ENCODE results near the gene TRAPPC4. TPM values are rescaled to one million over a fixed set of nuclear protein-coding genes. Genes with fewer than 3 reads are reported as not detected.

Gene TRAPPC4
- total and polyA plus RNA-seq, 4 experiments from 2014 or later = 89.2 to 116 (median 94.7) TPM

GRCh38 chr11:119041821-119042514 lies 23.4 kb downstream of the TRAPPC4 start:
- H3K27ac Mint-ChIP-seq = no peak overlapping the region

GRCh38 chr11:119042927-119043326 lies 24.4 kb downstream of the TRAPPC4 start:
- H3K27ac ChIP-seq (ENCODE audit: low read depth, low read length) = no peak overlapping the region
- peaks cover 0 to 2% of the 10 kb centered on the region in 2 donors for H3K27me3 Mint-ChIP-seq
- H3K36me3 ChIP-seq (ENCODE audit: insufficient read depth, low read length) = peaks cover 24% of the 10 kb centered on the region
- no peak for DNase-seq
- no peak overlapping the region for H3K27ac Mint-ChIP-seq
- no peak overlapping the region for H3K4me3 ChIP-seq (ENCODE audit: low read length in 2 of 2)
- peaks cover 0 to 3% (median 0%) of the 10 kb centered on the region in 8 donors for H3K9me3 Mint-ChIP-seq
- peaks cover 5 to 31% of the 10 kb centered on the region in 2 donors for H3K36me3 Mint-ChIP-seq
- peaks cover 0 to 2% (median under 1%) of the 10 kb centered on the region in 4 donors for H3K4me1 Mint-ChIP-seq
- H3K27me3 ChIP-seq (ENCODE audit: insufficient read depth, low read length) = no peaks in the 10 kb centered on the region
- no peaks in the 10 kb centered on the region for H3K9me3 ChIP-seq (ENCODE audit: control insufficient read depth in 1 of 2, low read length in 2 of 2)
- POLR2A ChIA-PET (ENCODE audit: partially characterized antibody) = interaction anchor here (3.0 kb wide), 1 partner anchor 14 kb away, joined by 9 read pairs; the partner anchor contains the start of gene HYOU1
- H3K4me3 Mint-ChIP-seq = no peak overlapping the region
- intact Hi-C loops (cut with micrococcal nuclease) = no loop called here
- H3K4me1 ChIP-seq (ENCODE audit: insufficient read depth, low read length) = no peaks in the 10 kb centered on the region
- CTCF ChIA-PET (ENCODE audit: partially characterized antibody) = interaction anchor here (1.6 kb wide), 1 partner anchor 42 kb away, joined by 5 read pairs; the partner anchor contains the start of gene HMBS

More at GRCh38 chr11:119041821-119042514, 23.4 kb downstream of the TRAPPC4 start:
- H3K36me3 ChIP-seq (ENCODE audit: insufficient read depth, low read length) = peaks cover 15% of the 10 kb centered on the region
- Mint-ChIP-seq H3K27me3 (peaks cover 0 to 2% of the 10 kb centered on the region in 2 donors), H3K9me3 (peaks cover 0 to 3% (median 0%) of the 10 kb centered on the region in 8 donors), H3K4me1 (peaks cover 0 to 2% (median under 1%) of the 10 kb centered on the region in 4 donors), H3K36me3 (peaks cover 0 to 23% of the 10 kb centered on the region in 2 donors), H3K4me3 (no peak overlapping the region)
- no peaks in the 10 kb centered on the region for H3K4me1 ChIP-seq (ENCODE audit: insufficient read depth, low read length)
- DNase-seq = no peak
- no peak overlapping the region for H3K4me3 ChIP-seq (ENCODE audit: low read length in 2 of 2)
- no peaks in the 10 kb centered on the region for H3K9me3 ChIP-seq (ENCODE audit: control insufficient read depth in 1 of 2, low read length in 2 of 2)
- intact Hi-C loops (cut with micrococcal nuclease) = no loop called here
- CTCF ChIA-PET (ENCODE audit: partially characterized antibody) = interaction anchor here (0.5 to 2.7 kb wide), 2 partner anchors 11 to 370 kb away, joined by 3 to 7 read pairs; partner anchors contain the start of gene SLC37A4
- POLR2A ChIA-PET (ENCODE audit: partially characterized antibody) = interaction anchor here (1.2 to 3.0 kb wide), 2 partner anchors 15 to 53 kb away, joined by 4 to 9 read pairs; partner anchors contain the start of gene HYOU1
- H3K27ac ChIP-seq (ENCODE audit: low read depth, low read length) = no peak overlapping the region
- H3K27me3 ChIP-seq (ENCODE audit: insufficient read depth, low read length) = no peaks in the 10 kb centered on the region

GRCh38 chr11:119044708-119045107 lies 26.1 kb downstream of the TRAPPC4 start:
- no peak for DNase-seq
- Histone ChIP-seq H3K27ac (ENCODE audit: low read depth, low read length) (no peak overlapping the region), H3K4me1 (ENCODE audit: insufficient read depth, low read length) (no peaks in the 10 kb centered on the region), H3K4me3 (ENCODE audit: low read length in 2 of 2) (no peak overlapping the region), H3K9me3 (ENCODE audit: control insufficient read depth in 1 of 2, low read length in 2 of 2) (no peaks in the 10 kb centered on the region), H3K27me3 (ENCODE audit: insufficient read depth, low read length) (no peaks in the 10 kb centered on the region), H3K36me3 (ENCODE audit: insufficient read depth, low read length) (peaks cover 42% of the 10 kb centered on the region)
- Mint-ChIP-seq H3K36me3 (peaks cover 20 to 45% of the 10 kb centered on the region in 2 donors), H3K4me3 (no peak overlapping the region), H3K27ac (peak overlapping the region in 2 of 7 donors; percentile 36 to 86), H3K9me3 (peaks cover 0 to 3% (median 0%) of the 10 kb centered on the region in 8 donors), H3K4me1 (peaks cover 0 to 5% (median 2%) of the 10 kb centered on the region in 4 donors), H3K27me3 (peaks cover 0 to 2% of the 10 kb centered on the region in 2 donors)
- POLR2A ChIA-PET (ENCODE audit: partially characterized antibody) = interaction anchor here (0.7 to 3.0 kb wide), 2 partner anchors 12 to 23 kb away, joined by 3 to 9 read pairs; partner anchors contain the start of genes HYOU1 and VPS11
- CTCF ChIA-PET (ENCODE audit: partially characterized antibody) = no interaction called here
- intact Hi-C loops (cut with micrococcal nuclease) = no loop called here

- ChIA-PET CTCF (ENCODE audit: partially characterized antibody) (interaction anchor here (1.0 kb wide), 1 partner anchor 10 kb away, joined by 3 read pairs; the partner anchor contains the start of gene HYOU1), POLR2A (ENCODE audit: partially characterized antibody) (interaction anchor here (1.5 kb wide), 1 partner anchor 10 kb away, joined by 7 read pairs; the partner anchor contains the start of gene HYOU1)
- Histone ChIP-seq H3K4me1 (ENCODE audit: insufficient read depth, low read length) (no peaks in the 10 kb centered on the region), H3K27ac (ENCODE audit: low read depth, low read length) (no peak overlapping the region), H3K4me3 (ENCODE audit: low read length in 2 of 2) (no peak overlapping the region), H3K27me3 (ENCODE audit: insufficient read depth, low read length) (no peaks in the 10 kb centered on the region), H3K36me3 (ENCODE audit: insufficient read depth, low read length) (peaks cover 52% of the 10 kb centered on the region), H3K9me3 (ENCODE audit: control insufficient read depth in 1 of 2, low read length in 2 of 2) (no peaks in the 10 kb centered on the region)
- H3K27ac Mint-ChIP-seq = peak overlapping the region in 1 of 7 donors; percentile 53
- DNase-seq = no peak
- peaks cover 0 to 3% (median 0%) of the 10 kb centered on the region in 8 donors for H3K9me3 Mint-ChIP-seq
- H3K36me3 Mint-ChIP-seq = peaks cover 32 to 59% of the 10 kb centered on the region in 2 donors
- H3K4me1 Mint-ChIP-seq = peaks cover 3 to 11% (median 5%) of the 10 kb centered on the region in 4 donors
- no peak overlapping the region for H3K4me3 Mint-ChIP-seq
- intact Hi-C loops (cut with micrococcal nuclease) = no loop called here
- peaks cover 0 to 2% of the 10 kb centered on the region in 2 donors for H3K27me3 Mint-ChIP-seq
Measured at GRCh38 chr11:119046489-119046888, 27.9 kb downstream of the TRAPPC4 start.

- no peak overlapping the region for H3K4me3 Mint-ChIP-seq
- H3K36me3 Mint-ChIP-seq = peaks cover 37 to 66% of the 10 kb centered on the region in 2 donors
Measured at GRCh38 chr11:119047205-119047604, 28.6 kb downstream of the TRAPPC4 start.

GRCh38 chr11:119048644-119049043 lies 30.1 kb downstream of the TRAPPC4 start:
- Mint-ChIP-seq H3K4me3 (no peak overlapping the region), H3K4me1 (peaks cover 9 to 29% (median 17%) of the 10 kb centered on the region in 4 donors), H3K36me3 (peaks cover 48 to 79% of the 10 kb centered on the region in 2 donors), H3K9me3 (peaks cover 0 to 2% (median 0%) of the 10 kb centered on the region in 8 donors), H3K27me3 (no peaks in the 10 kb centered on the region), H3K27ac (peak overlapping the region in 1 of 7 donors; percentile 42)
- no peaks in the 10 kb centered on the region for H3K27me3 ChIP-seq (ENCODE audit: insufficient read depth, low read length)
- no peak overlapping the region for H3K4me3 ChIP-seq (ENCODE audit: low read length in 2 of 2)
- peaks cover 73% of the 10 kb centered on the region for H3K36me3 ChIP-seq (ENCODE audit: insufficient read depth, low read length)
- H3K27ac ChIP-seq (ENCODE audit: low read depth, low read length) = no peak overlapping the region
- ChIA-PET POLR2A (ENCODE audit: partially characterized antibody) (interaction anchor here (0.5 to 1.1 kb wide), 3 partner anchors 8 to 148 kb away, joined by 3 to 5 read pairs (median 3); no protein-coding TSS in a partner anchor), CTCF (ENCODE audit: partially characterized antibody) (interaction anchor here (1.2 kb wide), 1 partner anchor 73 kb away, joined by 3 read pairs; the partner anchor contains the start of gene HINFP)
- intact Hi-C loops (cut with micrococcal nuclease) = no loop called here
- peaks cover 6% of the 10 kb centered on the region for H3K4me1 ChIP-seq (ENCODE audit: insufficient read depth, low read length)
- H3K9me3 ChIP-seq (ENCODE audit: control insufficient read depth in 1 of 2, low read length in 2 of 2) = no peaks in the 10 kb centered on the region
- no peak for DNase-seq

More at GRCh38 chr11:119047205-119047604, 28.6 kb downstream of the TRAPPC4 start:
- no peaks in the 10 kb centered on the region for H3K27me3 Mint-ChIP-seq
- no peaks in the 10 kb centered on the region for H3K9me3 ChIP-seq (ENCODE audit: control insufficient read depth in 1 of 2, low read length in 2 of 2)
- DNase-seq = no peak
- peaks cover 2% of the 10 kb centered on the region for H3K4me1 ChIP-seq (ENCODE audit: insufficient read depth, low read length)
- peaks cover 3 to 18% (median 9%) of the 10 kb centered on the region in 4 donors for H3K4me1 Mint-ChIP-seq
- peaks cover 59% of the 10 kb centered on the region for H3K36me3 ChIP-seq (ENCODE audit: insufficient read depth, low read length)
- H3K27ac ChIP-seq (ENCODE audit: low read depth, low read length) = no peak overlapping the region
- ChIA-PET POLR2A (ENCODE audit: partially characterized antibody) (interaction anchor here (1.1 to 1.5 kb wide), 3 partner anchors 10 to 149 kb away, joined by 3 to 7 read pairs (median 3); partner anchors contain the start of genes CENATAC and HYOU1), CTCF (ENCODE audit: partially characterized antibody) (interaction anchor here (0.7 to 1.0 kb wide), 3 partner anchors 9 to 43 kb away, joined by 3 read pairs; partner anchors contain the start of gene HYOU1)
- intact Hi-C loops (cut with micrococcal nuclease) = no loop called here
- H3K27me3 ChIP-seq (ENCODE audit: insufficient read depth, low read length) = no peaks in the 10 kb centered on the region
- H3K27ac Mint-ChIP-seq = peak overlapping the region in 1 of 7 donors; percentile 50
- peaks cover 0 to 2% (median 0%) of the 10 kb centered on the region in 8 donors for H3K9me3 Mint-ChIP-seq
- H3K4me3 ChIP-seq (ENCODE audit: low read length in 2 of 2) = no peak overlapping the region

Data from CD4-positive, alpha-beta memory T cell (primary cell).